Measurements from ENCODE around the gene ZNF625. TPM values are rescaled to one million over a fixed set of nuclear protein-coding genes. Genes with fewer than 3 reads are reported as not detected.

Gene ZNF625
- 3.1 and 4.6 TPM in 2 replicates for total RNA-seq

DNA sequence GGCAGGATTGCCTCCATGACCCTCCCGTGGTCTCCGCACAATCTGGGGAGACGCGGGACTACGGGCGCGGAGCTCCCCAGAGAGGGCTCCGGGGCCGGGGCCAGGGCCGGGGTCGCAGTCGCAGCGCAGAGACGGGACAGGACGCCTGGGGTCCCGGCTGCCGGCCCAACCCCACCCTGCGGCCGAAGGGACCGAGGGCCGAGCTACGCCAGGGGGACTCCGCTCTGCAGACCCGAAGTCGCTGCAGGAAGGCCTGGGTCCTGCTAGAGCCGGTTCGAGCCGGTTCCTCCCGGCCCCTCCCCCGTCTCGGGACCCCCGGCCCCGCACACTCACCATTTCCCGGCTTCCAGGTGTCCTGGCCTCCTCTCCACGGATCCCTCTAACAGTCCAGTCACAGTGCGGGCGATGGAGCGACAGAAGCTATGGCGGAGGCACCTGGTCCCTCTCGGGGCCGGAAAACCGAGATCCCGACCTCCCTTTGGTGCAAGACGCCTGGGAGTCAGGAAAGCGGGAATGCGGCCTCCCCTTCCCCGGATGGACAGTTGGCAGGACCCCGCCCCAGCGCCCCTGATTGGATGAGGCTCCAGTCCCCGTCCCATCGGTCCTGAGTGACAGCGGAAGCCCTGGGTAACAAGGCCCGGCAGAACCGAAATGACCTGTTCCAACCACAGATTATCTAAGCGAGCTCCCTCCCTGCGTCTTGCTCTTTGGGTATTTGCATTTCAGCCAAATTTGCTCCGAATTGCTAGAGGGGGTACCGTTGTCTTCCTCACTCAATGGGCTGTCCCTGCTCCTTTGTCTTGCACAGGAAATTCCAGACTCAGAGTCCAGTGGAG lies at the start of gene ZNF625:
Gene ZNF625, minus strand, starts transcription at position 512 of the 836 bp plus-strand sequence. Its CDS starts 176 bp downstream, at position 336.
- DNase-seq (ENCODE audit: low read depth) = no peak
- TF ChIP-seq, protein P1, sequence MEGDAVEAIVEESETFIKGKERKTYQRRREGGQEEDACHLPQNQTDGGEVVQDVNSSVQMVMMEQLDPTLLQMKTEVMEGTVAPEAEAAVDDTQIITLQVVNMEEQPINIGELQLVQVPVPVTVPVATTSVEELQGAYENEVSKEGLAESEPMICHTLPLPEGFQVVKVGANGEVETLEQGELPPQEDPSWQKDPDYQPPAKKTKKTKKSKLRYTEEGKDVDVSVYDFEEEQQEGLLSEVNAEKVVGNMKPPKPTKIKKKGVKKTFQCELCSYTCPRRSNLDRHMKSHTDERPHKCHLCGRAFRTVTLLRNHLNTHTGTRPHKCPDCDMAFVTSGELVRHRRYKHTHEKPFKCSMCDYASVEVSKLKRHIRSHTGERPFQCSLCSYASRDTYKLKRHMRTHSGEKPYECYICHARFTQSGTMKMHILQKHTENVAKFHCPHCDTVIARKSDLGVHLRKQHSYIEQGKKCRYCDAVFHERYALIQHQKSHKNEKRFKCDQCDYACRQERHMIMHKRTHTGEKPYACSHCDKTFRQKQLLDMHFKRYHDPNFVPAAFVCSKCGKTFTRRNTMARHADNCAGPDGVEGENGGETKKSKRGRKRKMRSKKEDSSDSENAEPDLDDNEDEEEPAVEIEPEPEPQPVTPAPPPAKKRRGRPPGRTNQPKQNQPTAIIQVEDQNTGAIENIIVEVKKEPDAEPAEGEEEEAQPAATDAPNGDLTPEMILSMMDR (conservative IDR thresholded peaks at IDR 0.05; ENCODE audit: low read depth, low read length) = no peak
- H3K4me3 ChIP-seq (ENCODE audit: low read depth, low read length) = peak within 1 kb of the TSS; percentile 84

- H3K4me3 ChIP-seq (ENCODE audit: low read depth, low read length) = no peak overlapping the region
- DNase-seq (ENCODE audit: low read depth) = no peak
- TF ChIP-seq, protein P1 (conservative IDR thresholded peaks at IDR 0.05; ENCODE audit: low read depth, low read length) = no peak
Observed at GRCh38 chr19:12205296-12205695, 48.8 kb upstream of the ZNF625 start.

DNA sequence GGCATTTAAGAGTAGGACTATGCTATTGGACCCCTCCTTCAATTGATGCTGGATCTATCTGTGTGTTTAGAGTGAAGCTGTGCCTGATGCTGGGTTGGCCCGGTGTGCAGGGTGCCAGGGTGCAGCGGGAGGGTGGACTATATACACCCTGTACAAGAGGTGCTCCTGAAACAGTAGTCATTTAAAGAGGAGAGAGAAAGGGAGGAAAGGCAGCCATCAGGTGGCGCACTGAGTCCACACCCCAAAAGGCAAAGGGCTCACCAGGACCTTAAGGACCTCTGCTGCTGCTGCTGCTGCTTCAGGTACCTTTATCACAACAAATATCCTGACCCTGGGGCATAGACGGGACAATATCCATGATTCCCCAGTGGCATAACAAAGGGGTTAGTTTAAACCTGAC lies 45.7 kb upstream of the ZNF625 start:
- DNase-seq (ENCODE audit: low read depth) = no peak

DNA sequence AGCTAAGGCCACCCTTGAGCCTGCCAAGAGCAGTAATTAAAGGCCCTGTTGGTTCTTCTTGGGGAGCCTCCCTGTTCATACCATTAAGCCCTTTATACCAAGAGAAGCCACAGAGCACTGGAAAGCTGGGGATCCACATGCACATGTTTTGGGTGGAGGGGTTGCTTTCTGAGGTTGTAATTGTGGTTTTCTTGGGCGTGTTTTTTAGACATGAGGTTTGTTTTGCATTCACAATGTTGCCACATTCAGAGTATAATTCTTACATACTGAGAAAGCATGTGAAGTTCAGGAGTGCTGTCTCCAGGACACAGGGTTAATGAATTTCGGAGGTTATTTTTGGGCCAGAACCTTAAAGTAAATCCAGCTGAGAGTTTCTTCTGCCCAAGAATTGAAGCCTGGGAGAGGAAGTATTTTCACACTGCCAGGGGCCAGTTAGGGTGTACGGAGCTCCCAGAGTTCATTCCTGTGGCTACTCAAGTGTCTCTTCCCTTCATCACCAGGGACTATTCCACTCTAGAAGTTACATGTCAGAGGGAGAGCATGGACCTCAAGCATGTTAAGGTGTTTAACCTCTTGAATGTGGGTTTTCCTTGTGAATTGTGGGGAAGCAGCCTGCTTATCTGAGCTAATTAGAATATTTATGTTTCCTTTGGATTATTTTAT lies 43.4 kb upstream of the ZNF625 start:
- no peak for DNase-seq (ENCODE audit: low read depth)
- TF ChIP-seq, protein P1 (conservative IDR thresholded peaks at IDR 0.05; ENCODE audit: low read depth, low read length) = no peak
- H3K4me3 ChIP-seq (ENCODE audit: low read depth, low read length) = no peak overlapping the region

More for the DNA sequence above, 45.7 kb upstream of the ZNF625 start:
- no peak overlapping the region for H3K4me3 ChIP-seq (ENCODE audit: low read depth, low read length)
- TF ChIP-seq, protein P1 (conservative IDR thresholded peaks at IDR 0.05; ENCODE audit: low read depth, low read length) = peak; percentile 9

DNA sequence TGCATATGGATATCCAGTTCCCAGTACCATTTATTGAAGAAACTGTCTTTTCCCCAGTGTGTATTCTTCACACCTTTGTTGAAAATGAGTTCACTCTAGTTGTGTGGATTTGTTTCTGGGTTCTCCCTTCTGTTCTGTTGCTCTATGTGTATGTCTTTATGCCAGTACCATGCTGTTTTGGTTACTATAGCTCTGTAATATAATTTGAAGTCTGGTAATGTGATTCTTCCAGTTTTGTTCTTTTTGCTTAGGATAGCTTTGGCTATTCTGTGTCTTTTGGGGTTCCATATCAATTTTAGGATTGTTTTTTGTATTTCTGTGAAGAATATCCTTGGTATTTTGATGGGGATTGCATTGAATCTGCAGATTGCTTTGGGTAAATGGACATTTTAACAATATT lies 41.6 kb upstream of the ZNF625 start:
- no peak overlapping the region for H3K4me3 ChIP-seq (ENCODE audit: low read depth, low read length)
- TF ChIP-seq, protein P1 (conservative IDR thresholded peaks at IDR 0.05; ENCODE audit: low read depth, low read length) = no peak

DNA sequence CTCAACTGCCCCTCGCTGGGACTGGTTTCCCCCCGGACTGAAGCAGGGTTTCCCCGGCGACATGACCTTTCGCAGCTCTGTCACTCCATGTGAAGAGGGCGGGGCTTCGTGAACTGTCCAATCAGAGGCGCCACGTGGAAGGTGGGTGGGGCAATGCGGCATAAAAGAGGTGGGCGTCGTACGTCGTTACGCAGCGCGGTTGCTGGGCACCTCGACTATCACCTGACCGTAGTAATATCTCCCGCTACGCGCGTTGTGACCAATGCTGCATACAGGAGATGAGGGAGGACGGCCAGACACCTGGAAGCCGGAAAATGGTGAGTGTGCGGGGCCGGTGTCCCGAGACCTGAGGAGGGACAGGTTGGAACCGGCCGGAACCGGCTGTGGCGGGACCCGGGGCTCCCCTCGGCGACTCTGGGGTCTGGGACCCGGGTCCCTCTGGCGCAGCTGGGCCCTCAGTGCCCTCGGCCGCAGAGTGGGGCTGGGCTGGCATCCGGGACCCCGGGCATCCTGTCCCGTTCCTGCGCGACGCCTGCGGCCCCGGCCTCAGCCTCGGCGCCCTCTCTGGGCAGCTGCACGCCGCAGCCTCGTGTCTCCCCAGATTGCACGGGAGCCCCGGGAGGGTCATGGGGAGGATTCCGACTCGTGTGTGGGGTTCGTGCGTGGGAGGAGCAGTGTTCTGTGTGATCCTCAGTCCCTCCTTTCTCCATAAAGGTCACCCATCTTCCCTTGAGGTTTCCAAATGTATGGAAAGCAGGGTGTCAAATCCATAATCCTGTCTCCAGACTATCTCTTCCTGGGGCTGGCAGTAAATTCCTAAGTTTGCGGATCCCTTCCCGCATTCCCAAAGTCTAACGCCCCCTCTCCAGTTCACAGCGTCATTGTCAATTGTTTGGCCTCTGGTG lies 38.5 kb upstream of the ZNF625 start:
- H3K4me3 ChIP-seq (ENCODE audit: low read depth, low read length) = peak overlapping the region; percentile 60
- DNase-seq (ENCODE audit: low read depth) = no peak
- TF ChIP-seq, protein P1 (conservative IDR thresholded peaks at IDR 0.05; ENCODE audit: low read depth, low read length) = no peak

More for the DNA sequence above, 41.6 kb upstream of the ZNF625 start:
- DNase-seq (ENCODE audit: low read depth) = no peak

All from epithelial cell of proximal tubule (primary cell).